DMS79 treated with DMSO at 0.1 percent for 48 hours (cell line): ENCODE data around the gene MRPL10.

Experiments
- DNase-seq: peaks from one replicate; lab custom pipeline; 2025; lab: John Stamatoyannopoulos, UW

MRPL10 gene

DNA sequence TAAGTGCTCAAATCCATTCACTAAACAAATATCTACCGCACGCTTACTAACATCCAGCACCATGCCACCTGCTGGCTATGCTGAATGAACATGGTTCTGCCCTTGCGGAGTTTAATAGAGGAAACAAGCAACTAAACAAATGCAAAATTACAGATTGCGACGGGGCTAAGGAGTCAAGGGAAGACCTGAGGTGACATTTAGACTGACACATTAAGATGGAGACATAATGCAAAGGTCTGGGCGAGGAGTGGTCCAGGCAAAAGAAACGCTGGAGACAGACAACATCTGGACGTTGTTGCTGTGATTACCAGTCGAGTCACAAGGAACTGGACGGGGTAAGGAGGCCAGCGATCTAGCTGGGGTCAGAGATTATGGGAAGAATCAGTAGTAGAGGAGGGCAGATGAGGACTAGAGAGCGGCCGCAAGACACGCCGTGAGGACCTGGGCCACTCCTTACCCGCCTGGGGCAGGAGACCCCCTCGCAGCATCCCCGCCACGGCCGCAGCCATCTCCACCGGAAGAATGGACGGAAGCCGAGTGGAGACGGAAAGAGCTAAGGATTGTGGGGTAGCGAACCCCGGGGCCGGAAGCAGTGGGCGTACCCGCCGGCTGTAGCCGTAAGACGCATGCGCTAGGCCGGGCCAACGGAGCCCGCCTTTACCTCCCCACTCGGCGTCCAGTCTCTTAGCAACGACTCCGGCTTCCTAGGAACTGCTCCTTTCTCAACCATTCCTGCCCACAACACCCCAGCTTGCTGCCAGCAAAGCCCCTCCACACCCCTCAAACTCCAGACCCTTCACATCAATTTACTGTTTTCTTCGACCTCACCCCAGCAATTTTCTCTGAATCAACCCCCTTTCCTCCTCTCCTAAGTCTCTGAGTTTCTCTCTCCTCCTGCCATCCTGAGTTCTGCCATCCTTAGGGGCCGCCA lies at the start of gene MRPL10, which contains the start of gene LRRC46:
Gene MRPL10, minus strand, starts transcription at position 539 of the 931 bp plus-strand sequence. Its CDS starts 30 bp downstream, at position 509.
Gene LRRC46, plus strand, starts transcription at position 668 of the 931 bp plus-strand sequence. CDS start 320 bp downstream, outside the sequence.
- peak; percentile 93 for DNase-seq

DNA sequence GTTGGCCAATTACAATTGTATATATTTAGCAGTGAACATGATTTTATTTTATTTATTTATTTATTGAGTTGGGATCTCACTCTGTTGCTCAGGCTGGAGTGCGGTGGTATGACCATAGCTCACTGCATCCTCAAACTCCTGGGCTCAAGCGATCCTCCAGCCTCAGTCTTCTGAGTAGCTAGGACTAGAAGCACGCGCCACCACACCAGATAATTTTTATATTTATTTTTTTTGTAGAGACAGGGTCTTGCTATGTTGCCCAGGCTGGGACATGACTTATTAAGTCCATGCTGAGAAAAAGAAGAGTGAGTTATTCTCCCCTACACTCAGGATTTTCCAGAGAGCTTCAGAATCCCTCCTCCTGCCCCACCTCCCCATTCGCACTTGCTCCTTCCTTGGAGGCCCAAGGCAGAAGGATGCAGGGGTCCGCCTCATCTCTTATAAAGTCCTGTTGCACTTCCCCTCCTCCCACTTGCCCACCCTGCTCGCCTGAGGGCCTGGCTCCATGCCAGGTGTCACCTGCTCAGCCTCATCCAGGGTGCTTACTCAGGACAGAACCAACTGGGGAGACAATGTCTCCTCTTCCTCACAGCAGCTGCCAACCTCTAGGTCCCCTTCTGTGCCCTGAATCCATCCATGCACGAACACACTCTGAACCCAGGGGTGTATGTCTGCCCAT lies 48.6 kb upstream of the MRPL10 start:
- DNase-seq, result no peak

DNA sequence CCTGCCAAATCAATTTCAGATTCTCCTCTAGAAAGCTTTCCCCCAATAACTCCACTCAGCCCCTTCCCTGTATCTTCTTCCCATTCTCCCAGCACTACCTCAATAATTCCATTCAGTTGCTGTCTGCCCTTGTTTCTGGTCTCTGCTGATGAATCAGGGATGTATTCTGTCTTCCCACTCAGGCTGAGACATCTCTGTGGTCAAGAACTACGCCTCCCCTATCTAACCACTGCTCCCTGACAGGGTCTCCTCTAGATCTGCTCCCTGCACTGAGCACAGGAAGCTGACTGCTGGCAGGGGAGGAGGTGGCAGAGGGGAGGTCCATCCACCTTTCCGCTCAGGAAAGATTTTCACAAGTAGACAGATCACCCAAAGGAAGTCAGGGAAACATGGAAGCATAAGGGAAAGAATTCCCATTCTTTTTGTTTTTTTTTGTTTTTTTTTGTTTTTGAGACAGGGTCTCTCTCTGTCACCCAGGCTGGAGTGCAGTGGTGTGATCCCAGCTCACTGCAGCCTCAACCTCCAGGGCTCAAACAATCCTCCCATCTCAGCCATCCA lies 47.8 kb upstream of the MRPL10 start:
- no peak for DNase-seq

DNA sequence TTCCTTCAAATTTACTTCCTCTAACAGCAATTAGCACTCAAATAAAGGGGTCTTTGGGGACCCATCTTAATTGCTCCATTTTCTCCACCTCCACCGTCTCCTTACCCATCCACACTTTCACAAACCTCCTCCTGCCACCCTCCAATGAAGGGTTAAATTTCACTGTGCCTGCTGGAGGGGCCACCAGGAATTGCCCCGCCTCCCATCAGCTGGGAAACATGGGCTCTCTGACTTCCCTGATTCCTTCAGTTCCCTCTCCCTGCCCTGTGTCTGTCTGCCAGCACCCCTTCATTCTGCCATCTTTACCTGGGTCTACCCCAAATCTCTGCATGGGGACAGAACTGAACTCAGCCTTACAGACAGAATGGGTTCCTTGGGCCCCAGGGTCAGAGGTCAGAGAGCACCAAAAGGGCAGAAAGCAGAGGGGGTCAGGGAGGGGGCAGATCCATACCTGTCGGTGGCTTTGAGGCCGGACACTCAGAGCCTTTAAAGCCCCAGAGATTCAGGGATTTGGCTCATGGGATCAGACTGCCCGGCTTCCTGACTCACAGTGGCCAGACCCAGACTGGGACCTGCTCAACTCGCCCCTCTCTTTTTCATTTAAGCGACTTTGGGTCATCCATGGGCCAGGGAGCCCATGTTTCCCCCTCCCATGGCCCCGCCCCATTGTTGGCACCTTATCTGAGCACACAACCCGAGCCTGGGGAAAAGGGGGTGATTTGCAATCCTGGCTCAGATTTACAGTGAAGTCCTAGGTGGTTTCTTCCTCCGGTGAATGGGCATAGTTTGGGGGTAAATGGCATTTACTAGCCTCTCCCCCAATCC lies 47.1 kb upstream of the MRPL10 start:
- no peak for DNase-seq

DNA sequence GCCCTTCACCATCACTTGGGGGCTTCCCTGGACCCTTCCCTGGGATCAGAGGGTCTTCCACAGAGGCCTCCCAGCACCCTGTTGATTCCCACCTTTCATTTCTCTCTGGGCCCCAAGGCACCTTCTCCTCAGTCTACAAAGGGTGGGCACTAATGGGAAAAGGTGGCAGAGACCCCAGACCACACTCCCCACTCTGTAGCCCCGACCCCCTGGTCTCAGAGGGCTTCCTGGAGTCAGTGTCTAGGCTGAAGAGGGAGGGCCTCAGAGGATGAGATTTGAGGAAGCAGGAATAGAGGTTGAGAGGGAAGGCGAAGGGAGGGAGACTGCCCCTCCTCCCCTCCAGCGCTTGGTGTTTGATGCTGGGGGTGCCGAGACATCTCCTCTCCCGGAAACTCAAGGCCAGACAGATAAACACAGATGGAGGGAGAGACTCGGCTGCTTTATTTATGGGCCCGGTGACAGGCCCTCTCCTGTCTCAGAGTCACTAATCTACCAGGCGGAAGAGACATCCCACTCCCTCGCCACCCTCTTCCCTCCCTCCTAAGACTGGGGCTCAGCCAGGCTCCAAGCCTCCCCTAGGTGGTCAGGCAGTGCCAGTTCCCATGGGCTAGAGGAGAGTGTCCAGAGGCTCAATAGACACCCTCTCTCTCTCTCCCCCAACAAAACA lies 46.2 kb upstream of the MRPL10 start:
- no peak for DNase-seq

DNA sequence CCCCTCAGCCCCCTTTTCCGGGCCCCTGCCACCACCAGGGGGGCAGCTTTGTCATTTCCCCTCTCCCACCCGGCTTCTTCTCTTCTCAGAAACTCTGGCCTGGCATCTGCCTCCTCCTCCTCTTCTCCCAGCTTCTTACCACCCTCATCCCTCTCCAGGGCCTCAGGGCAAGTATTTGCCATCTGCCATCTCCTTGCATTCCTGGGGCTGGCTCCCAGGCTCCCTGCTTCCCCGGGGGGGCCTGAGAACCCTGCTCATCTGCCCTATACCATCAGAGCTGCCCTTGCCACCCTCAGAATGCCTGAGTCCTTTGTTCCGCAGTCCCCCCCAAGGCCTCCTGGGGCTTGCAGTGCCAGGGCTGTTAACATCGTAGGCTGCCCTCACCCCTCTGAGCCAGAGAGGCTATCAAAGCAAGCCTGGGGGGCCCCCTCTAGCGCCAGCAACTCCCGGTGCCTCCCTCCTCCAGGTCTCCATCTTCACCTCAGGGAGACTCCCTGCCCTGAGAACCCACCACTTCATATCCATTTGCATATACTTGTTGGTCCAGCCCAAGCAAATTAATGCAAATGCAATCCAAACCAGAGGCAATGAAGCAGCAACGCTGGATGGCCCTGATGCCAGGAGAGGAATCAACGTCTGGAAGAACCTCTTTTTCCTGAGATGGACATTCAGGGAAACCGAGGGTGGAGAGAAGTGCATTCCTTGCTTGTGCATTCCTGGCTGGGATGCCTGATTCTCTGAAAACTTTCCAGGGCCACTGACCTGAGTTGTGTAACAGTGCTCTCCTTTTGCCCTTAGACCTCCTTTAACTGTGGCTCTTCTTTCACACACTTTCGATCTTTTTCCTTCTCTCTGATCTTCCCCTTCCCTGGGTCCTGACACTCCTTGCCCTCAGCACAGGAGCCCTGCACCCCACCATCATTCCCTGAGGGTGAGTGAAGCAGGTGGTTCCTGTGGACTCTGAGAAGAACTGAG lies 44.0 kb upstream of the MRPL10 start:
- DNase-seq, result peak; percentile 19

DNA sequence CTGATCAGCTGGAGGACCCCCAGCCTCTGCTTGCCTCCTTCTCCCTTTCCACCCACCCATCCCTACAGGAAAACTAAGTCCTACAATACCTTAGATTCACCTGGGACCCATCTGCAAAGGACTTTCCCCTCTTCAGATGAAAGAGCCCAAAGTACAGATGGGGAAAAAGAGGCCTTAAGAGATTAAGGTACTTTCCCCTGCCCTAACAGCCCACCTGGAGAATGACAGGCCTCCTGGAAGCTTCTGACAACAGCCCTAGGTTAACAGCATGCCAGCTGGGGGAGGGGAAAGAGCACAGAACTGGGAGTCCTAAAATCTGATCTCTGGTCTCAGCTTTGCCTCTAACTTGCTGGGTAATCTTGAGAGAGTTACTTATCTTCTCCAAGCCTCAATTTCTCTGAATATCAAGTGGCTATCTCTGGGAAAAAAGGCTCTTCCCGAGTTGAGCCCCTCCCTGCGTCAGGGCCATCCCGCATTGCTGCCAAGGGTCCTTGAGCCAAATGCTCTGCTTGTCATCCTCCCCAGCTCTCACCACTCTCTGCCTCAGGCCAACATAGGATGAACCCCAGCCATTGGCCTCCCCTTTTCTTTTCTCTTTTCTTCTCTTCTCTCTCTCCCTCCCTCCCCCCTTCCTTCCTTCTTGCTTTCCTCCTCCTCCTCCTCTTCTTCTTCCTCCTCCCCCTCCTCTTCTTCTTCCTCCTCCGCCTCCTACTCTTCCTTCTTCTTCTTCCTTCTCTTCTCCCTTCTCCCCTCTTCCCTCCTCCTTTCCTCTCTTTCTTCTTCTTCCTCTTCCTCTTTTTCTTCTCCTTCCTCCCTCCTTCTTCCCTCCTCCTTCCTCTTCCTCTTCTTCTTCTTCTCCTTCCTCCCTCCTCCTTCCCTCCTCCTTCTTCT lies 42.1 kb upstream of the MRPL10 start:
- DNase-seq, result no peak

GRCh38 chr17:47872651-47873161 lies 41.4 kb upstream of the MRPL10 start:
- DNase-seq, result no peak

GRCh38 chr17:47872019-47872650 lies 40.8 kb upstream of the MRPL10 start:
- DNase-seq, result no peak

GRCh38 chr17:47871048-47871447 lies 39.7 kb upstream of the MRPL10 start:
- no peak for DNase-seq

- DNase-seq, result no peak
These were observed 38.7 kb upstream of the MRPL10 start for GRCh38 chr17:47870056-47870455.

DNA sequence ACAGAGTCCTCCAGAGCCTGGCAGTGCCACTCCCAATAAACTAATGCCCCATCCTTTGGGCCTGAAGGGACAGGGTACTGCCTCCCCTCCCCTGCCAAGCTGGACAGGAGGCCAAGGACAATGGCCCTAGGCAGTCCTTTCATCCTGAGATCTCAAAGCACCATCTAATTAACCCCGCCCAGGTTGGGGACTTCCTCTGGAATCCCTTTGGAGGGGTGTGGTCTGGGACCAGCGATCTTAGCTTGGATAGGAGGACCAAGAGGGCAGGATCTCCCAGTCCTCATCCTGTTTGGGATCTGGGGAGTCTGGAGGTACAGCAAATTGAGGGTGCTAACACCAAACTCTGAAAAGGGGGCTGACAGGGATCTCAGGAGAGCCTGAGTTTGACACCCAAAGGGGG lies 37.8 kb upstream of the MRPL10 start:
- no peak for DNase-seq

GRCh38 chr17:47867813-47868533 lies 36.6 kb upstream of the MRPL10 start:
- DNase-seq, result peak; percentile 58

DNA sequence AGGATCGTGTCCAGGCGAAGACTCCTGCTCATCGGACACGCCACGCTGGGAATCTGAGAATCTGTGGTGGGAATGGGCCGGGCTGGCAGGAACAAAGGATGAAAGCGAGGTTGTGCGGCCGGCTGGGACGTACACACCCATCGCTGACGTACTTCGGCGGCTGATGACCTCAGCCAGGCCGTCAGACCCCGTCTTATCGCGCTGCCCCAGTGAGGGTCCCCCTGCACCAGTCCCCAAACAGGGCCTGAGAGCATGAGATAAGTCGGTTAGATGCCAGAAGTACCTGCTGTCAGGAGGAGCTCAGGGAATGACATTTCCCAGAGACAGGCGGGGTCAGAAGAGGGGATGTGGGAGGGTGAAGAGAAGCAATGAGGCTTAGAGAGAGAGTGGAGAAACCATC lies 35.6 kb upstream of the MRPL10 start:
- peak; percentile 41 for DNase-seq

DNA sequence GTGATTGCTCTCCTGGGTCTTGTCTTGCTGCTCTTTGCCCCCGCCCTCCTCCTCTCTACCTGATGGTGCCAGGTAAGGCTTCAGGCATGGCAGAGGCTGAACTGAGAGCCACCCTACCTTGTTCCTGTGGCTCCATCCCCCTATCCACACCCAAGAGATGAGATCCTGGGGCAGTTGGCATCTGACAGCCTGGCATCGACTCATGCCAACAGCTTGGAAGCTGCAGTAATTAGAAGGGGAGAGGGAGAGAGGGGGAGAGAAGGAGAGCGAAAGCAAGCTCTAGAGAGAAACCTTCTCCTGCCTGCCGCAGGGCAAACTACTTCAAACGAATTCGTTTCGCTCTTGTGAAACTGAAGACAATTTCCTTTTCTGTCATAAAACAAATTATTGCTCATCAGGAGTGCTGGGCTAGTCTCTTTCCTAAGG lies 33.5 kb upstream of the MRPL10 start:
- peak; percentile 90 for DNase-seq

DNA sequence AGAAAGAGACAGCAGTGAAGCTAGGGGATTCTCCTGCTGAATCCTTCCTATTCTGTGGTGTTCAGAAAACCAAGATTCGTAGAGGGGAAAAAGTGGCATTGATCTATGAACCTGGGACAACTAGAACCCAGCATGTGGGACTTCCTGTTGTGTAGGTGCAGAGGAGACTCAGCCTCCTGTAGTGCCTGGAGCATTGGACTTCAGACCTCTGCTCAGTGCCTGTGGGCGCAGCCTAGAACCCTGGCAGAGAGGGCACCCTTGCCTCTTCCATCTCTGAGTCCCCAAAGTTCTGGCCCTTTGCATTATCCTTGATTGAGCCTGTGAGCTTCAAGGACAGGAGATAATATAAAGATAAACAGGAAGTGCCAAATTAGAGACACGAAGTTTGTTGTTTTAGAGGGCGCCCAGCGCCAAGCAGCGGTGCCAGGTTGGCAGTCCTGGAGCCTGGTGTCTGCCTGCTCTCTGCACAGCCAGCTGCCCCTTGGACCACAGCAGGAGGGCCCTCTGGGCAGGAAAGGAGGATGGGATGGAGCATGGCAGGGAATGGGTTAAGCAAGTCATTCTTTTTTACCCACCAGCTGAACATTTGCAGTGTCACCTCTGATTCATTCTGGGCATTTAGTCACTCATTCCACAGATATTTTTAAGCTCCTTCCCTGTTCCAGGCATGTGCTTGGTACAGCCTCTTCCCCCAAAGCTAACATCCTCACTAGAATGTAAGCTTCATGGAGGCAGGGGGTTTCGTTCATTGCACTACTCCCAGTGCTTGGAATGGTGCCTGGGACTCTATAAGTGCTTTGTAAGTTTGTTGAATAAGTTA lies 31.5 kb upstream of the MRPL10 start:
- no peak for DNase-seq

GRCh38 chr17:47860386-47860785 lies 29.0 kb upstream of the MRPL10 start:
- DNase-seq, result no peak
